SK-N-SH treated with all-trans-retinoic acid at 6 μM for 48 hours (cell line): ENCODE measurements around the gene SH3TC1.

Experiments
- ARNTL ChIP-seq: fragments of 450-650 bp; formaldehyde crosslinking; IDR thresholded peaks from 2 replicates; pipeline ENCODE4 v1.5.0; 2020; ENCODE audit warnings: low read depth, mild to moderate bottlenecking, moderate library complexity, borderline replicate concordance
- PATZ1 ChIP-seq: fragments of 250-450 bp; sonication (Bioruptor Pico); IDR thresholded peaks from 2 replicates; pipeline ENCODE4 v1.8.0; 2020; ENCODE audit warnings: mild to moderate bottlenecking, moderate library complexity, borderline replicate concordance
- RARB ChIP-seq: fragments of 250-450 bp; sonication (Bioruptor Pico); IDR thresholded peaks from 2 replicates; pipeline ENCODE4 v1.8.0; 2021; ENCODE audit warnings: mild to moderate bottlenecking, moderate library complexity
- TSHZ2 ChIP-seq: fragments of 250-450 bp; sonication (Bioruptor Pico); IDR thresholded peaks from 2 replicates; pipeline ENCODE4 v1.5.0; 2020; ENCODE audit warnings: mild to moderate bottlenecking, moderate library complexity
- ZFP30 ChIP-seq: fragments of 450-650 bp; formaldehyde crosslinking; IDR thresholded peaks from 2 replicates; pipeline ENCODE4 v1.5.0; 2022; ENCODE audit warnings: mild to moderate bottlenecking, moderate library complexity
- ZNF565 ChIP-seq: fragments of 450-650 bp; formaldehyde crosslinking; conservative IDR thresholded peaks from 2 replicates; pipeline ENCODE4 v1.5.0; 2020; ENCODE audit warnings: low read depth, mild to moderate bottlenecking, moderate library complexity

- TF ChIP-seq PATZ1 (CRISPR knock-in tag) (no peak), TSHZ2 (CRISPR knock-in tag) (no peak), ZNF565 (CRISPR knock-in tag) (no peak), RARB (CRISPR knock-in tag) (no peak), ARNTL (CRISPR knock-in tag) (no peak), ZFP30 (no peak)
These were observed 16.0 kb upstream of the SH3TC1 start for GRCh38 chr4:8182858-8183725.
